ENCODE data around the gene C2. TPM values are rescaled to one million over a fixed set of nuclear protein-coding genes. Genes with fewer than 3 reads are reported as not detected.

The C2 gene
- polyA plus RNA-seq, 4 donors, result 3.1 to 12.4 (median 5.0) TPM

- DNase-seq (ENCODE audit: low read depth in 4 of 4, low spot score in 3 of 4), result no peak
Measured at GRCh38 chr6:31952890-31953289, 25.4 kb downstream of the C2 start.

GRCh38 chr6:31954511-31954910 is 27.0 kb downstream of the C2 start:
- DNase-seq (ENCODE audit: low read depth in 4 of 4, low spot score in 3 of 4), result no peak

GRCh38 chr6:31956796-31957195 is 29.3 kb downstream of the C2 start:
- no peak for DNase-seq (ENCODE audit: low read depth in 4 of 4, low spot score in 3 of 4)

GRCh38 chr6:31958412-31958740 is 30.9 kb downstream of the C2 start:
- DNase-seq (ENCODE audit: low read depth in 4 of 4, low spot score in 3 of 4), result no peak

GRCh38 chr6:31958741-31959739 is 31.5 kb downstream of the C2 start, which contains the start of the genes NELFE and SKIC2:
TSS of gene NELFE (minus strand) at chr6:31958971. CDS start at chr6:31958446, 525 bp downstream.
TSS of gene SKIC2 (plus strand) at chr6:31959175. CDS start at chr6:31959193, 18 bp downstream.
- DNase-seq (ENCODE audit: low read depth in 4 of 4, low spot score in 3 of 4), result peak; percentile 94 to 96 (median 96)

- DNase-seq (ENCODE audit: low read depth in 4 of 4, low spot score in 3 of 4), result no peak
Measured at GRCh38 chr6:31961616-31962015, 34.1 kb downstream of the C2 start.

- no peak for DNase-seq (ENCODE audit: low read depth in 4 of 4, low spot score in 3 of 4)
Measured at GRCh38 chr6:31963921-31964320, 36.4 kb downstream of the C2 start.

- no peak for DNase-seq (ENCODE audit: low read depth in 4 of 4, low spot score in 3 of 4)
Measured at GRCh38 chr6:31965700-31966099, 38.2 kb downstream of the C2 start.

- no peak for DNase-seq (ENCODE audit: low read depth in 4 of 4, low spot score in 3 of 4)
Measured at GRCh38 chr6:31966506-31966905, 39.0 kb downstream of the C2 start.

GRCh38 chr6:31966997-31967925 is 39.7 kb downstream of the C2 start:
- no peak for DNase-seq (ENCODE audit: low read depth in 4 of 4, low spot score in 3 of 4)

GRCh38 chr6:31967926-31968320 is 40.4 kb downstream of the C2 start:
- DNase-seq (ENCODE audit: low read depth in 4 of 4, low spot score in 3 of 4), result no peak

GRCh38 chr6:31968326-31968725 is 40.8 kb downstream of the C2 start:
- no peak for DNase-seq (ENCODE audit: low read depth in 4 of 4, low spot score in 3 of 4)

GRCh38 chr6:31968791-31969711 is 41.5 kb downstream of the C2 start:
- DNase-seq (ENCODE audit: low read depth in 4 of 4, low spot score in 3 of 4), result no peak

- DNase-seq (ENCODE audit: low read depth in 4 of 4, low spot score in 3 of 4), result no peak
Measured at GRCh38 chr6:31969712-31970603, 42.4 kb downstream of the C2 start.

GRCh38 chr6:31970604-31971271 is 43.2 kb downstream of the C2 start:
- no peak for DNase-seq (ENCODE audit: low read depth in 4 of 4, low spot score in 3 of 4)

GRCh38 chr6:31971279-31971992 is 43.9 kb downstream of the C2 start:
- DNase-seq (ENCODE audit: low read depth in 4 of 4, low spot score in 3 of 4), result no peak

GRCh38 chr6:31971993-31972708 is 44.6 kb downstream of the C2 start, which contains the start of gene DXO:
TSS of gene DXO (minus strand) at chr6:31972138. CDS start at chr6:31971675, 463 bp downstream.
- DNase-seq (ENCODE audit: low read depth in 4 of 4, low spot score in 3 of 4), result peak; percentile 92 to 97 (median 96)

All from left renal pelvis (tissue), 4 donors.